HG03039 (cell line): ENCODE results near the gene SPCS1.
"Not testable (repeated sequence)": the region's sequence is repeated elsewhere in the genome, so short reads cannot be mapped to it uniquely, and the experiment has no call there.

Experiments used
- ATAC-seq: cut with Tn5 transposase; IDR thresholded peaks from one replicate; pipeline ENCODE4 v1.9.1; 2021; ENCODE audit warnings: mild to moderate bottlenecking, moderate library complexity; ENCODE audit not compliant: unreplicated experiment

SPCS1 gene

DNA sequence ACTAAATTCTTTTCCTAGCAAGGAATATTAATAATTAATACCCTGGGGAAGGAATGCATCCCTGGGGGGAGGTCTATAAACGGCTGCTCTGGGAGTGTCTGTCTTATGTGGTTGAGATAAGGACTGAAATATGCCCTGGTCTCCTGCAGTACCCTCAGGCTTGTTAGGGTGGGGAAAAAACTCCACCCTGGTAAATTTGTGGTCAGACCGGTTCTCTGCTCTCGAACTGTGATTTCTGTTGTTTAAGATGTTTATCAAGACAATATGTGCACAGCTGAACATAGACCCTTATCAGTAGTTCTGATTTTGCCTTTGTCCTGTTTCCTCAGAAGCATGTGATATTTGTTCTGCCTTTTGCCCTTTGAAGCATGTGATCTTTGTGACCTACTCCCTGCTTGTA is 22.8 kb downstream of the SPCS1 start:
- not testable (repeated sequence) for ATAC-seq

DNA sequence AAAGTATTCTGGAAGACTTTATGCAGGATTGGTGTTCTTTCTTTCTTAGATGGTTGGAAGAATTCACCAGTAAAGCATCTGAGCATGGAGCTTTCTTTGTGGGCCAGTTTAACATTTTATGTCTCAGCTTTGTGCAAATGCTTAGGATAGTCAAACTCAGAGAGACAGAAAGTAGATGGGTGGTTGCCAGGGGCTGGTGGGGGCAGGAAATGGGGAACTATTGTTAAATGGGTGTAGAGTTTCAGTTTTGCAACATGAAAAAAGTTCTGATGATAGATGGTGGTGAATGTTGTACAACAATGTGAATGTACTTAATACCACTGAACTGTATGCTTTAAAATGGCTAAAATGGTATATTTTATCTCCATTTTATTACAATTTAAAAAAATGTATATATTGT is 24.8 kb downstream of the SPCS1 start:
- no peak for ATAC-seq

DNA sequence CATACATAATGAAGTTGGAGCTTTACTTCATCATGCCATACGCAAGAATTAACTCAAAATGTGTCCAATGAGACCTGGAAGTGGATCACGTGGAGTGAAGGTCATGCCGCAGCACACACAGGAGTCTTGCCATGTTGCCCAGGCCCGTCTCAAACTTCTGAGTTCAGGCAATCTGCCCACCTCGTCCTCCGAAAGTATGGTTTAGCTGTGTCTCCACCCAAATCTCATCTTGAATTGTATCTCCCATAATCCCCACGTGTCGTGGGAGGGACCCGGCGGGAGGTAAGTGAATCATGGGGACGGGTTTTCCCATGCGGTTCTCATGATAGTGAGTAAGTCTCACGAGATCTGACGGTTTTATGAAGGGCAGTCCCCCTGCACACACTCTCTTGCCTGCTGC is 25.7 kb downstream of the SPCS1 start:
- no peak for ATAC-seq

DNA sequence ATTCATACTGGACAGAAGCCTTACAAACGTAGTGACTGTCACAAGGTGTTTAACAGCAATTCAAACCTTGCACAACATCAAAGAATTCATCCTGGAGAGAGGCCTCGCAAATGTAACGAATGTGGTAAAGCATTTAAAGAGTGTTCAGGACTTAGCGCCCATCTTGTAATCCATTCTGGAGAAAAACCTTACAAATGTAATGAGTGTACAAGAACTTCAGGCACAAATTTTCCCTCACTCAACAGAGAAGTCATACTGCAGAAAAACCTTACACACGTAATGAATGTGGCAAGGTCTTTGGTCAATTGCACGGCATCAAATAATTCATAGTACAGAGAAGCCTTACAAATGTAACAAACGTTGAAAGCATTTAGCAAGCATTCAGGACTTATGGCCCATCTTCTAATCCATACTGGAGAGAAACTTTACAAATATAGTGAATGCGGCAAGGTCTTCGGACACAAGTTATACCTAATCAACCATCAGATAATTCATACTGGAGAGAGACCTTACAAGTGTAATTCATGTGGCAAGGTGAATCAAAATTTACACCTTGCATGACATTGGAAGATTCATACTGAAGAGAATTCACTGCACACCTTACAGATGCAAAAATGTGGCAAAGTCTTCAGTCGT is 27.5 kb downstream of the SPCS1 start:
- no peak for ATAC-seq

DNA sequence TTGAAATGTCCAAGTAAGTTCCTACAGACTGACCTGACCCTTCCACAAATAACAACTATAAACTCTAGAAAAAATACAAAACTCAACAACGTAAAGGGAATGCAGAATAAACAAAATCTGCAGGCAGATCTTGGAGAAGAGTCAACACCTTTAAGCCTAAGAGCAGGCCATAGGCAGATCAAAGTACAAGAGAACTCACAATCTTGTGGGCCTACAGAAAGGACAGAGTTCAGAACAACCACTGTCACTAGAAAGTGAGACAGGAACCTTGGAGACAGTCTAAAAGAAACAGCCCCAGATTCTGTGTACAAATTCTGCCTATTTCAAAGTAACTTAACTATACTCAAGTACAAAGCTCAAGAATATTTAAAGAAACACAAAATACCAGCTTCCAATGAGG is 33.8 kb downstream of the SPCS1 start:
- no peak for ATAC-seq

DNA sequence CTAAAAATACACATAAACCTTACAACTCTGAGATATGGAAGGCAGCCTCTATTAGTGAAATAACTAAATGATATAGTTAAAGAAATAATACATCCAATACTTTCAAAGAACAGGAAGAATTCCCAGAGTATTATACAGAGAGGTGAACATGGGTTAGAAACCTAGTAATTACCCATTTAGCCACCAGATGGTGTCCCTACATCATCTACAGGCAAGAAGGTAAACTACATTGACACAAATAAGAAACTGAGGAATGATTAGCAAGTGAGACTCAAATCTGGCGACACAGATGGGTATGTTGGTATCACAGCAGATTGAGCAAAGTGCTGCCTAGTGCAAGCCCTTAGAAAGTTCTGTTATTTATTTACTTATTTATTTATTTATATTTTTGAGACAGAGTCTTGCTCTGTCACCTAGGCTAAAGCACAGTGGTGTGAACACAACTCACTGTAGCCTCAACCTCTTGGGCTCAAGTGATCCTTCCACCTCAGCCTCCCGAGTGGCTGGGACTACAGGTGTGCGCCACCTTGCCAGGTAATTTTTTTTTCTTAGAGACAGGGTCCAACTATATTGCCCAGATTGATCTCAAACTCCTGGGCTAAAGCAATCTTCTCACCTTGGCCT is 36.6 kb downstream of the SPCS1 start:
- ATAC-seq: no peak

DNA sequence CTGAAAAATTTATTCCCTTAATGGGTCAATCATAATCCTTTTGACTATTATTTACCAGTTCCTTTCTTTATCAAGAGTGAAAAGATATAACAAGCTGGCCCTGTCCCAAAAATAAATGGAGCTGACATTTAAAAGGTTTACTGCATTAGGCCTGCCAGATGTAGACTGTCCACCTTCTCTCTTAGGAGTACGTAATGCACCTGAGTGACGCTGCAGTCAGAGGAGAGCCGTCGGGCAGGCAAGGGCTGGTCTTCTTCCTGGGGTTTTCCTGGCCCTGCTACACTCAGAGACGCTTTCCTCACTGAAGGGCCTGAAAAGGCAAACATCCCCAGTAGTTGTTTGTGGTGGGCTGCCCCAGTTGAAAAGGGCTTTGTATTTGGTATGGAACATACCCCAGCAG is 37.2 kb downstream of the SPCS1 start:
- ATAC-seq: no peak

DNA sequence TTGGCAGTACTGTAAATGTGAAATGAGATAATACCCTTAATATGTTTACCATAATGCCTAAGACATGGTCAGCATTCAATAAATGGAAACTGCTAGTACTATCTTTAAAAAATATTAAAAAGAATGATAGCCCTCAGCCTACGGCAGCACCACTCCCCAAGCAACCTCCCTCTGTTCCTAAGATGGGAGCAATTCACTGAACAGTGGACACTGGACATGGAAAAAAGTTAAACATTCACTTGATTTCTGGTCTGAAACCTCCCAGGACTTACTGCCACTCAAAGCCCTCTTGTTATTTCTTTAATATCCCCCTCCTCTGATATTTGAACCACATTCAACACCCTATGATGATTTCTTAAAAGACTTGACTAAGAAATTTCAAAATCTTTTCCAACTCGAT is 37.8 kb downstream of the SPCS1 start:
- no peak for ATAC-seq

DNA sequence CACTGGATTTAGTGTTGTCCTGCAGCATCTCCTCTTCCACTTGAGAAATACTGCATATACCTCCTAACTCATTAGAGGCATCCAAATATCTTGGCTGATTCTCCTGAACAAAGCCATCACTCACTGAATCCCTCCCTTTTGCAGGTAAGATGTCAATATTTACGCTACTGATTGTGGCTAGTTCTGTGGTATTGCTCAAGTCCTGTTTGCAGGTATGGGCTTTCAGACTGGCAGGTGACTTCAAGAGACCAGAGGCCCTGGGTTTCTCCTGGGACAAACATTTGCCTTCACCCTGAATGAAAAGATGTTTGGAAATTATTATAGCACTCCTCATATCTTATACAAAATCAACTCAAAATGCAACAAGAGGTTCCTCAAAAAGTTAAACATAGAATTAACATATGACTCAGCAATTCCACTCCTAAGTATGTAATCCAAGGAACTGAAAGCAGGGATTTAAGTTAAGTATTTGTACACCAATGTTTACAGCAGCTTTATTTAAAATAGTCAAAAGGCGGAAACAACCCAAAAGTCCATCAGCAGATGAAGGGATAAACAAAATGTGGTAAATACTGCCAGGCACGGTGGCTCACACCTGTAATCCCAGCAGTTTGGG is 46.2 kb downstream of the SPCS1 start:
- no peak for ATAC-seq

DNA sequence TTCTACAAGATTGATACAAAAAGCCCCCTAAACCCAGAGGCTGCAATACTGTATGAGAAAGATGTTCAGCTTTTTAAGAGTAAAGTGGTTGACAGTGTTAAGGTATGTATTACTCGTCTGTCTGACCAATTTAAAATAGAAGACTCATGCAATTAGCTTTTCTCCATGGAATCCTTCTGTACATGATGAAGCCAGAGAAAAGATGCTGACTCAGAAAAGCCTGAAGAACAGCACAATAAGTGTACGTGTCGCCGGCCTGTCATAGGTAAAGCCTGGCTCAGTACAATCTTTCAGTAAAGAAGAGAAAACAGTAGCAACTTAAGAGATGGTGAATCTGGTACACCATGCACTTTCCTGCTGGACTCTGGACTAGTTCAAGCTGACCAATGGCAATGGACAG is 48.5 kb downstream of the SPCS1 start:
- no peak for ATAC-seq

DNA sequence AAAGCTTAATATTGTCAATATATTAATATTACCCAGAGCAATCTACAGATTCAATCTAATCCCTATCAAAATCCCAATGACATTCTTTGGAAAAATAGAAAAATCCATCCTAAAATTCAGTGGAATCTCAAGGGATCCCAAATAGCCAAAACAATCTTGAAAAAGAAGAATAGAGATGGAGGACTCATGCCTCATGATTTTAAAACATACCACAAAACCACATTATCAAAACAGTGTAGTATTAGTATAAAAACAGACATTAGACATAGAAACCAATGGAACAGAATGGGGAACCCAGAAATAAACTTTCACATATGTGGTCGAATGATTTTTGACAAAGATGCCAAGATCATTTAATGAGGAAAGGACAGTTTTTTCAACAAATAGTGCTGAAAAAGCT is 50.2 kb downstream of the SPCS1 start:
- ATAC-seq: no peak
